Amniotic stem cell (primary cell): ENCODE measurements around the gene MMP25.
A peak's percentile ranks its signal among the peaks of the same experiment; 100 is the strongest.

Experiments
- DNase-seq: peaks from one replicate; lab custom pipeline; 2025; lab: John Stamatoyannopoulos, UW

Gene MMP25

GRCh38 chr16:3017794-3018506, 28.4 kb upstream of the MMP25 start, which contains the start of gene CLDN6:
Gene CLDN6 (minus strand): TSS chr16:3018183. CDS start chr16:3016021, 2,162 bp downstream.
- no peak for DNase-seq

DNA sequence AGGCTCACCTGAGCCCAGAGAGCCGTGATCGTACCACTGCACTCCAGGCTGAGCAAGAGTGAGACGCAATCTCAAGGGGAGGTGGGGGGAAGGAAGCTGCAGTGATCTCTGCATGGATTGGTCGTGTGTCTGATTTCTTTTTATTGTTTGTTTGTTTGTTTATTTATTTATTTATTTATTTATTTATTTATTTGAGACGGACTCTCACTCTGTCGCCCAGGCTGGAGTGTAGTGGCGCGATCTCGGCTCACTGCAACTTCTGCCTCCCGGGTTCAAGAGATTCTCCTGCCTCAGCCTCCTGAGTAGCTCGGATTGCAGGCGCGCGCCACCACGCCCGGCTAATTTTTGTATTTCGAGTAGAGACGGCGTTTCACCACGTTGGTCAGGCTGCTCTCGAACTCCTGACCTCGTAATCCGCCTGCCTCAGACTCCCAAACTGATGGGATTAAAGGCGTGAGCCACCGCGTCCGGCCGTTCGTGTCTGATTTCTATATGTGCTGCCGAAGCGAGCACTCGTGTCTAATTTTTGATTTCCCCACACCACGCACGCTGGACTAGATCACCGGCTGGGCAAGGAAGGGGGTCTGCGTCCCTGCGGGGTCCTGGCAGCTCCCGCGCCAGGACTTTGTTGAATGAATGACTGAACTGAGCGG, 26.6 kb upstream of the MMP25 start:
- DNase-seq: no peak

- peak; percentile 56 for DNase-seq
Observed at GRCh38 chr16:3020247-3020603, 26.1 kb upstream of the MMP25 start, which contains the start of gene TNFRSF12A. Gene TNFRSF12A (plus strand): TSS chr16:3020368. CDS start chr16:3020398, 30 bp downstream.

GRCh38 chr16:3020604-3021448, 25.5 kb upstream of the MMP25 start:
- DNase-seq: peak; percentile 47

- peak; percentile 83 for DNase-seq
Observed at GRCh38 chr16:3021449-3022207, 24.7 kb upstream of the MMP25 start.

- DNase-seq: peak; percentile 87
Observed at GRCh38 chr16:3022208-3022683, 24.1 kb upstream of the MMP25 start.

GRCh38 chr16:3022684-3023414, 23.5 kb upstream of the MMP25 start:
- DNase-seq: no peak

DNA sequence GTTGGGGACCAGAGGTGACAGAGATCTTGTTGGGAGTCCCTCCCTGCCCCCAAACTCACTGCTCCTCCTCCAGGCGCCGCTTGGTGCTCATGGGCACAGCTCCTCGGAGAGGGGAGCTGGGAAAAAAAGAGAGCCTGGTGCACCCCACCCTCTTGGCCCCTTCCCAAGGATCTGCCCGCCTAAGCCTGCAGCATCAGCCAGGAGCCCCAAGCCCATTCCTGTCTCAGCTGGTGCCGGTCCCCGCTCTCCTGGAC, 23.0 kb upstream of the MMP25 start:
- DNase-seq: peak; percentile 35

DNA sequence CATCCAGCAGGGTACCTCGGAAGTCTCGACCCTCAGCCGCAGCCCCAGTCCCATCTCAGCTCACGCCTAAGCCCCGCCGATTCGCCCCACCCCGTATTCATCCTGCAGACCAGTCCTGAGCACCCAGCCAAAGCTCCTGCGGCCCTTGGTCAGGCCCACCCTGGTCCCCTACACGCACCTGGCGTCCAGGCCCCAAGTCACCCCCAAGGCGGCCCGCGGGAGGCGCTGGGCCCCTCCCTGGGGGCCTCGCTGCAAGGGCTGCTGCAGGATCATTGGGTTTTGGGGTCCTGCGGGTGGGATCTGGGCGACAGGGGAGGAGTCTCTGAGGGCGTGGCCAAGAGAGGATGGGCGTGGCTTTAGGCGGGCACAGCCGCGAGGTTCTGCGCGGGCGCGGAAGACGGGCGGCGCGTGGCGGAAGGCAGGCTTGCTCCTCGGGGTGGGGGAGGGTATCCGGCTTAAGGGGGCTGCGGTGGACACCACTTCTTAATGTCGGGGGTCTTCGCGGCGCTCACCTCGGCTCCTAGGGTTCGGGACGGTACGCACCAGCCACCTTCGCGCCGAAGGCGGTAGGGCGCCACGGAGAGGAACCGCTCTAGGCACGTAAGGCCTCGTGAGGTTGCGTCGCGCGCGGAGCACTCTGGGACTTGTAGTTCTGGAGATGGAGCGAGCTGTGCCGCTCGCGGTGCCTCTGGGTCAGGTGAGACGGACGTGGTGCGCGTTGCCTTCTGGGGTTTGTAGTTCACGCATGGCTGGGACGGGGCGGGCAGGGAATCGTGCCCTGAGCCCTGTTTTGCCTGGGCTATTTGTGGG, 22.5 kb upstream of the MMP25 start, which contains the start of the genes HCFC1R1 and THOC6:
Gene HCFC1R1, minus strand, starts transcription at position 274 of the 810 bp plus-strand sequence. Its CDS starts 1 bp downstream, at position 273.
Gene THOC6, plus strand, starts transcription at position 367 of the 810 bp plus-strand sequence. Its CDS starts 292 bp downstream, at position 659.
- DNase-seq: peak; percentile 94

DNA sequence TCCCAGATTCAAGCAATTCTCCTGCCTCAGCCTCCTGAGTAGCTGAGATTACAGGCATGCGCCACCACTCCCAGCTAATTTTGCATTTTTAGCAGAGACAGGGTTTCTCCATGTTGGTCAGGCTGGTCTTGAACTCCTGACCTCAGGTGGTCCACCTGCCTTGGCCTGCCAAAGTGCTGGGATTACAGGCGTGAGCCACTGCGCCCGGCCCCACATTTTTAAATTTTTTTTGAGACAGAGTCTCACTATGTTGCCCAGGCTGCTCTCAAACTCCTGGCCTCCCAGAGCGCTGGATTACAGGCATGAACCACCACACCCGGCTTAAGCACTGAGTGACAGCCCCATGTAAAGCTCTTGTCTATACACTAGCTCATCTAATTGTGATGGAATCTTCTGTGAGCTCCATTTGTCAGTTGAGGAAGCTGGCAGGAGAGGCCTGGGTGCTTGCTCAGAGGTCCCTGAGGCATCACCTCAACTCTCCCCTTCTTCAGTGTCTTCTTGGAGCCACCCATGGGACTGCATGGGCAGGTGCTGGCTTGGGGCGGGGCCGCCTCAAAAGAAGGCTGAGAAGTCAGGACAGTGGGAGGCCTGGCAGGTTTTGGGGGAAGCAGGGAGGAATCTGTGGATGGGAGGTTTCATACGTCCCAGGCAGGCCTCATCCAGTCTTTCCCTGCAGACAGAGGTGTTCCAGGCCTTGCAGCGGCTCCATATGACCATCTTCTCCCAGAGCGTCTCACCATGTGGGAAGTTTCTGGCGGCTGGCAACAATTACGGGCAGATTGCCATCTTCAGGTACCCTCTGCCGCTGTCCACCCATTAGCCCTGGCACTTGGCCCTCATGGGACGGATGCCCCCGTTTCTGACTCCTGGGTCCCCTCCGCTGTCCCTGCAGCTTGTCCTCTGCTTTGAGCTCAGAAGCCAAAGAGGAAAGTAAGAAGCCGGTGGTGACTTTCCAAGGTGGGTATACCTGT, 21.0 kb upstream of the MMP25 start:
- DNase-seq: no peak

- no peak for DNase-seq
Observed at GRCh38 chr16:3026003-3026378, 20.4 kb upstream of the MMP25 start.

- no peak for DNase-seq
Observed at GRCh38 chr16:3026609-3027488, 19.5 kb upstream of the MMP25 start.

DNA sequence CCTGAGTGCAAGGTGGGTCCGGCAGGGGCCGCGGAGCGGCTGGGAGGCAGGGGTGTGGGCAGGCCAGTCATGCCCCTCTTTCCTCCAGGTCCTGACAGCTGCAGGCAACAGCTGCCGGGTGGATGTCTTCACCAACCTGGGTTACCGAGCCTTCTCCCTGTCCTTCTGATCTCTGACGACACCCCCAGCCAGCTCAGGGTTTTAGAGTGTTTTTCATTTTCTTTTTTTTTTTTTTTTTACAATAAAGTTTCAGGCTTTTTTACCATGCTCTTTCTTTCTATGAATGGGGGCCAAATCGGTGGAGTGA, 18.9 kb upstream of the MMP25 start:
- no peak for DNase-seq

- DNase-seq: no peak
Observed at GRCh38 chr16:3027983-3028715, 18.2 kb upstream of the MMP25 start.

DNA sequence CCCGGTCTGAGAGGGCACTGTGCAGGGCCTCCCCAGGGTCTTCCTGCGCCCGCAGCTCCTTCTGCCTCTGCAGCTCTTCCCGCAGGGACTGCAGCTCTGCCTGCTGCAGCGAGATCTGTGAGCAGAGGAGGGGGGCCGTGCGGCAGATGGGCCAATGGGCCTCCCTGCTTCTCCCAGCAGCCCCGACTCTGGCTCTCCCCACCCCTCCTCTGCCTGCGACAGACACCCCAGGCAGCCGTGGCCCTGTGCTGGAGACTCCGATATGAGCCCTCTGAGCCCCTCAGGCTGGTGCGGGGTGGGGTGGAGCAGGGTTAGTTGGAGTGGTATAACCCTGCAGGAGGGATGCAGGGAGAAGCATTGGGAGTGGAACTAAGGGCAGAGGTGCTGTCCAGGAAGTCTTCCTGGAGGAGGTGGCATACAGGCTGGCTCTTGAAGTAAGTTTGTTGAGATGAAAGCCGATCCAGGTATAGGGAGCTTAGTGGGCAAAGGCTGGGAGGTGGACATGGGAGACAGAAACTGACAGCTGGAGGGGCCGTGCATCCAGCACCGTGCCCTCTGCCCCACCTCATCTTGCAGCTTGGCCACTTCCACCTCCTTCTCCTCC, 17.5 kb upstream of the MMP25 start:
- no peak for DNase-seq

DNA sequence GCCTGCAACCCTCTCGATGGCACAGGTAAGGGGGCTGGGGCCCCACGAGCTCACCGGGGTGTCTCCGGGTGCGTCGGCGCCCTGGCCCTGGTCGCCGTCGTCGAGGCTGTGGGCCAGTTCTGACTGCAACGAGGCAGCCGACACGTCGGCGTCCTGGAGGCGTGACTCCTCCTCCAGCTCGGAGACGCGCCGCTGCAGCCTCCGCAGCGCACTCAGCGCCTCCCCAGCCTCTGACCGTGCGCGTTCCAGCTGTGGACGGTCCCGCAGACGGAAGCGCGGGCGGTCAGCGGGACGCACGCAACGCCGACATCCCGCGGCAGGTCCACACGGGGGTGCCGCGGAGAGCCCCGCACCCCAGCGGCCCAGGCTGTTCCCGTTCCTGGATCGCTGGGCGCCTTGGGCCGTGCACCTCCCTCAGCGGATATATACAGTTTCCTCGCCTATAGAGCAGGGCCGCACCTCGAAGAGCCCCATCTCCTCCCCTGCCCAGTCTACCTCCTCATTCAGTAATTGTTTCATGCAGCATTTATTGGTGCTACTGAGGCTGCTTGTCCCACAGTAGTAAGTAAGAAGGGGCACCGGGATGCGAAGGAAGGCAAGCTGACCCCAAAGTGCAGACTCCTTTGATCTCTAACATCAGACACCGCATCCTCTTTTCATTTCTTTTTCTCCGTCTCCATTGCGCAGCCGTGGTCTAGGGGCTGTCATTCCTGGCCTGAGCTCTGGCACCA, 16.7 kb upstream of the MMP25 start:
- no peak for DNase-seq
